MM.1S (cell line): Measurements from ENCODE around the gene PCNT.

Source experiments
- EZH2phosphoT487 ChIP-seq: fragments of 300-600 bp; sonication (generic); IDR thresholded peaks from 2 replicates; pipeline ENCODE4 v1.6.1; 2018; ENCODE audit warnings: antibody characterized with exemption, low read length
- TF ChIP-seq, protein P1 (sequence below): fragments of 300-600 bp; sonication (generic); IDR thresholded peaks from 2 replicates; pipeline ENCODE4 v1.5.1; 2016; ENCODE audit warnings: antibody characterized with exemption, low read length, mixed read lengths

DNA sequence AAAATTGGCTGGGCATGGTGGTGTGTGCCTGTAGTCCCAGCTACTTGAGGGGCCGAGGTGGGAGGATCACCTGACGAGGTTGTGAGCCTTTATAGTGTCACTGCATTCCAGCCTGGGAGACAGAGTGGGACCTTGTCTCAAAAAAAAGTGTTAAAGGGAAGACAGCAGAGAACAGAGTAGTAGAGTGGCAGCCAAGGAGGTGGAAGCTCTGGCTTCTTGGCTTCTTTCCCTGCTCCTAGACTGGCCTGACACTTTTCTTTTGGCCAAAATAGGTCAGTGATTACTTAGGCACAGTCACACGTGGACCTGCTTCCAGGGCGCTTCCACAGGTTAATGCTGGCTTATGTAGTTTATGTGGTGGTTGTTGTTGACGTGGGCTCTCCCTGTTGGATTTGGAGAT, 138.0 kb downstream of the PCNT start:
- TF ChIP-seq, protein P1, sequence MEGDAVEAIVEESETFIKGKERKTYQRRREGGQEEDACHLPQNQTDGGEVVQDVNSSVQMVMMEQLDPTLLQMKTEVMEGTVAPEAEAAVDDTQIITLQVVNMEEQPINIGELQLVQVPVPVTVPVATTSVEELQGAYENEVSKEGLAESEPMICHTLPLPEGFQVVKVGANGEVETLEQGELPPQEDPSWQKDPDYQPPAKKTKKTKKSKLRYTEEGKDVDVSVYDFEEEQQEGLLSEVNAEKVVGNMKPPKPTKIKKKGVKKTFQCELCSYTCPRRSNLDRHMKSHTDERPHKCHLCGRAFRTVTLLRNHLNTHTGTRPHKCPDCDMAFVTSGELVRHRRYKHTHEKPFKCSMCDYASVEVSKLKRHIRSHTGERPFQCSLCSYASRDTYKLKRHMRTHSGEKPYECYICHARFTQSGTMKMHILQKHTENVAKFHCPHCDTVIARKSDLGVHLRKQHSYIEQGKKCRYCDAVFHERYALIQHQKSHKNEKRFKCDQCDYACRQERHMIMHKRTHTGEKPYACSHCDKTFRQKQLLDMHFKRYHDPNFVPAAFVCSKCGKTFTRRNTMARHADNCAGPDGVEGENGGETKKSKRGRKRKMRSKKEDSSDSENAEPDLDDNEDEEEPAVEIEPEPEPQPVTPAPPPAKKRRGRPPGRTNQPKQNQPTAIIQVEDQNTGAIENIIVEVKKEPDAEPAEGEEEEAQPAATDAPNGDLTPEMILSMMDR = no peak
- TF ChIP-seq EZH2phosphoT487 = no peak
